Right renal cortex interstitium (tissue), 3 donors: ENCODE results near the gene TRPM7. TPM values are rescaled to one million over a fixed set of nuclear protein-coding genes. Genes with fewer than 3 reads are reported as not detected.
"Not testable (repeated sequence)": the region's sequence is repeated elsewhere in the genome, so short reads cannot be mapped to it uniquely, and the experiment has no call there.

Experiments used
- DNase-seq, 3 donors: peaks; one replicate each; pipeline ENCODE4 v3.0.0-alpha.2; 2013; ENCODE audit warnings: low read depth in 3 of 3, low spot score in 2 of 3
- polyA plus RNA-seq, 3 donors: library from polyadenylated mRNA; unstranded; fragments of 120-200 nt; gene quantifications; one replicate each; pipeline ENCODE4 v1.2.1, GENCODE V29; 2013; ENCODE audit not compliant: insufficient read length in 3 of 3

The TRPM7 gene
- polyA plus RNA-seq, 3 donors, result 45.9 to 50.1 (median 48.5) TPM

DNA sequence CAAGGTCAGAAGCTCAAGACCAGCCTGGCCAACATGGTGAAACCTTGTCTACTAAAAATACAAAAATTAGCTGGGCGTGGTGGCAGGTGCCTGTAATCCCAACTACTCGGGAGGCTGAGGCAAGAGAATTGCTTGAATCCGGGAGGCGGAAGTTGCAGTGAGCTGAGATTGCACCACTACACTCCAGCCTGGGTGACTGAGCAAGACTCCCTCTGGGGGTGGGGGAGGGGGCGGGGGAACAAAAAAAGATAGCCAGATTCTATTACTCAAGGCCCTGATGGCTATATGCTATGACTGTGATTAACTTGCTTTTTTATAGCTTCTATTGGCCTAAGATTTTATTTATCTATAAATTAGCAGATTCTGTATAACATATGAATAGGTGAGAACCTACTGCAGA, 112.8 kb downstream of the TRPM7 start:
- DNase-seq, result not testable (repeated sequence)

DNA sequence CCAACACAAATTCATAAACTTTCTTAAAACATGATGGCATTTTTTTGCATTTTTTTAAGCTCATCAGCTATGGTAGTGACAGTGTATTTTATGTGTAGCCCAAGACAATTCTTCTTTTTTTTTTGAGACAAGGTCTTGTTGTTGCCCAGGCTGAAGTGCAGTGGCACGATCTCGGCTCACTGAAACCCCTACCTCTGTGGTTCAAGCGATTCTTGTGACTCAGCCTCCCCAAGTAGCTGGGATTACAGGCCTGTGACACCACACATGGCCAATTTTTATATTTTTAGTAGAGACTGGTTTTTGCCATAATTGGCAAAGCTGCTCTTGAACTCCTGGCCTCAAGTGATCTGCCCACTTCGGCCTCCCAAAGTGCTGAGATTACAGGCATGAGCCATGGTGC, 122.8 kb downstream of the TRPM7 start:
- DNase-seq, result no peak

DNA sequence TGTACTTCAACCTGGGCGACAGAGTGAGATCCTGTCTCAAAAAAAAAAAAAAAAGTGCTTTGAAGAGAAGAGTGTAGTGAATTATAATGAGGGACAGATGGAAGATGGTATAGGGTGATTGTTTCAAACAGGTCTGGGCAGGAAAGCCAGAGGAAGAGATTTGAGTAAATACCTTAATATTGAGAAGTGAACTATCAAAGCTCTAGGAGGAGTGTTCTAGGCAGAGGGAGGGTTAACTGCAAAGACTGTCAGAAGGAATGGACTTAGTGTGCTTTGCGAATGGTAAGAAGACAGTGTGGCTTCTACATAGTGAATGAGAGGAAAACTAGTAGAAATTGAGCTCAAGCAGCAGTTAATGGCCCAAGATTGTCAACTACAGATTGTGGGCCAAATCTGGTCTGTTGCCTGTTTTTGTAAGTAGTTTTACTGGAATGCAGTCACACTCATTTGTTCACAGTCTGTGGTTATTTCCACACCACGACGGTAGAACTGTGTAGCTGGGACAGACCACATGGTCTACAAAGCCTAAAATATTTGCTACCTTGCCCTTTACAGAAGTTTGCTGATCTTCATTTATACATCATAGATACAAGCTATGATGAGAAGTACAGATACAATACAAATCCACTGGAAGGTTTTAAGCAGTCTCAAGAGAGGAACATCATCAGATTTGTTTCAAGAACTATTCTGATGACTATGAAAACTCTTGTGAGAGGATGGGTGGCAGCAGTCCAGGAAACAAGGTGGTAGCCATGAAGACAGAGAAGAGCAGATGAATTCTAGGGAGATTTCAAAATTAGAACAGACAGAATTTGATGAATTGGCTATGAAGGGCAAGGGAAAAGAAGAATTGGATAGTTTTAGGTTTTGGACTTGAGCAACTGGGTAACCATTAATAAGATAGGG, 123.6 kb downstream of the TRPM7 start:
- DNase-seq, result no peak

DNA sequence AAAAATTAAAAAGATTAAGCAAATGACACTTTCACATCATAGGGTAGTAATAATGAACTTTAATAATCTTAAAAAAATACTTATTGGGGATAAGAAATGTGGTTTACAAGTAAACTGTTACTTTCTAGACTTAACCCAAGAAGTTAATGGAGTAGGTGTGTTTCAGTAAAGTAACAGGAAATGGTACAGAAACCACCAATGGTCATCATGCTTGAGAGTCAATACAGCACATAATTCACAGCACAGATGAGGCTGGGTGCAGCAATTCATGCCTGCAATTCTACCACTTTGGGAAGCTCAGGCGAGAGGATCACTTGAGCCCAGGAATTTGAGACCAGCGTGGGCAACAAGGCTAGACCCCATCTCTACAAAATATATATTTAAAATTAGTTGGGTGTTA, 128.6 kb downstream of the TRPM7 start:
- DNase-seq, result no peak

DNA sequence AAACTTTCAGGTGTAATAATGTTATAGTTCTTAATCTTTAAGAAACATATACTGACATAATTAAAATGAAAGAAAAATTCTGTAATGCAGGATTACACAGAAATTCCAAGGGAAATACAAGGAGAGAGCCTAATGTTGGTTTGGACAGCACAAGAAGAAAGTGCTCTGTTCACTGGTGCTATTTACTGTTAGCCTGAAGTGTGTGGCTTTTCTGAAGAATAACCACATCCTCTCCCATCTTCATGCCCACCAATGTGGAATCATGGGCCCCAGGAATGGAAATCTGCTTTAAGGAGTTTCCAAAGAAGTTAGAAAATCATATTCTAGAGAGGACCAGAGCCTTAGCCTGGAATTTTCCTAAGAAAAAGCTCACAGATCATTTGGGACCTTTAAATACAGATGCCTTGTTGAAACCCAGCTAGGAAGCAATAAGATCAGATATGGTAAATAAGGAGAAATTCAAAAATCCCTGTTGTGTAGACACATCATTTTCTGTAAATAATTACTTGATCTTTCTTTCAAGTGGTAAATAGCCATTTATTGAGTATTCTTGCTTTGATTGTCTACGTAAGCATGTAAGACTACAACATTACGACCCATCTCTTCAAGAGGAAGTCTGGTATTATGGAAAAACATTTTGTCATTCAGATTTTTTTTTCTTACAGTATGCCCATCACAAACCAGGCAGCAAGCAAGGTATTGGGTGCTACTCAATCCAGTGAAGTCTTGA, 129.8 kb downstream of the TRPM7 start:
- DNase-seq, result no peak

DNA sequence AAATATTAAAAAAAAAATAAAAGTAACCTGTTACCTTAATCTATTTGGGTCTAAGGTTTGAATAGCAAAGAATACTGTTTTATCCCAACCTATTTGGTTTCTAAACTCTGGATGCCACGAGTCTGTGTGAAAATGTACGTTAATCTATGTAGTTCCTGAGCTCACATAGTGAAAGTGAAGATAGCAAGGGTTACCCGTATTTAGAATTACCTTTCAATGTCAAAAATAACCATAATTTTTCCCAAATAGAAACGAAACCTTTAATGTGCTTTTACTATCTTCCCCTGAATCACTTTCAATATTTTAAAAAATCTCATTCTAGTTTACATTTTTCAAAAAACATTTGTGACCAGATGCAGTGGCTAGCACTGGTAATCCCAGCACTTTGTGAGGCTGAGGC, 134.4 kb downstream of the TRPM7 start:
- no peak for DNase-seq

DNA sequence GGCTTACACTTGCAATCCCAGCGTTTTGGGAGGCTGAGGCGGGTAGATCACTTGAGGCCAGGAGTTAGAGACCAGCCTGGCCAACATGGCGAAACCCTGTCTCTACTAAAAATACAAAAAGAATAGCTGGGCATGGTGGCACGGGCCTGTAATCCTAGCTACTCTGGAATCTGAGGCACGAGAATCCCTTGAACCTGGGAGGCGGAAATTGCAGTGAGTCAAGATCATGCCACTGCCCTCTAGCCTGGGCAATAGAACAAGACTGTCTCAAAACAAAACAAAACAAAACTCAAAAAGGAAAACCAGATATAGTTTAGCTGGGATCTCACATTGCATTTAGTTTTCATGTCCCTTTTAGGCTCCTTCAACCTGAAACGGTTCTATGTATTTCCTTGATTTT, 137.3 kb downstream of the TRPM7 start:
- no peak for DNase-seq

DNA sequence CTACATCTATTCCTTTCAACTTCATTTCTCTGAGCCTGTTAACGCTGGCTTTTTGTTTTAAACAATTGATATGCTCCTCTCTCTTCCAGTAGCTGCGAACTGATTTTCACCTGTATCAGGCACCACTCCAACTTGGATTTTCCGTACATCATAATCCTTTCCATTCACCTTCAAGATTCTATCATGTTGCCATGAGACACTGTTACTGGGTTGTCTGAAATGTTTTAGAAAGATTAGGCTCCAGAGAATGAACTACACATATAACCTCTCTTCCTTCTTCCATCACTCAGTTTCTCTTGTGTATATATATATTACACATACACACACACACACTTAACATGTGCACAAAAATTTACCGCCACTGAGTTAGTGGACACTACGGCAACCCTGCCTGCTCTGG, 140.0 kb downstream of the TRPM7 start, which contains the start of gene USP50:
Gene USP50 (minus strand): TSS at position 101 of the 400 bp plus-strand sequence. CDS start 141 bp downstream, outside the sequence.
- no peak for DNase-seq

DNA sequence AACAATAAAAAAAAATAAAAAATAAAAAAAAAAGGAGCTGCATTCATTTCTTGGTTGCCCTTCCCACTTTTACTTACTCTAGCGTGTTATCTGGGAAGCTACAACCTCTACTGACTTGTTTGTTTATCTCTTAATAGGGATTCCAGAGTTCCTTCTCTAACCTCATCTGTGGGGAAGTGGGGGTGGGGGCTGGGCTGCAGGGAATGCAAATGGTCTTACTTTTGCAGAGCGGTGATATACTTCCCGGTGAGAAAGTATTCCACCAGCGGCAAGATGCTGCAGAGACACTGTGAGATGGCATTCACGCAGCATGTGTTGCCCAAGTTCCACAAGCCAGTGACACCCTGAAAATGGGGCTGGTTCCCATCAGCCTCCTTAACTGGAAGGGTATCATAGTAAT, 142.2 kb downstream of the TRPM7 start:
- no peak for DNase-seq

DNA sequence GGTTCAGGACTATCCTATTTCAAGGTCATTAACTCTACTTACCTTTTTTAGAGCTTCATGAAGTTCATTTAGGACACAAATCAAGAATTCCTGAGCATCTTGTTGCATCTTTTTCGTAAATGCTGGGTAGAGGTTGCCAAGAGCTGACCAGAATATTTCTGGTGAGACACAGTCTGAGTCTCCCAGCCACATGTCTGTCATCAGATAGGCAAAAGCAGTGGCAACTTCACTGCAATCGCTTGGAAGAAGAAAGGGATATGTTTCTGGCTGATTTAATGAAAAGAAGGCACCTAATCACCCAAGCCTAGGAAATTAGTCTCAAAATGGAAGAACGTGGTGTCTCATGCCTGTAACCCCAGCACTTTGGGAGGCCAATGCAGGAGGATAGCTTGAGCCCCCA, 143.0 kb downstream of the TRPM7 start:
- DNase-seq, result no peak

DNA sequence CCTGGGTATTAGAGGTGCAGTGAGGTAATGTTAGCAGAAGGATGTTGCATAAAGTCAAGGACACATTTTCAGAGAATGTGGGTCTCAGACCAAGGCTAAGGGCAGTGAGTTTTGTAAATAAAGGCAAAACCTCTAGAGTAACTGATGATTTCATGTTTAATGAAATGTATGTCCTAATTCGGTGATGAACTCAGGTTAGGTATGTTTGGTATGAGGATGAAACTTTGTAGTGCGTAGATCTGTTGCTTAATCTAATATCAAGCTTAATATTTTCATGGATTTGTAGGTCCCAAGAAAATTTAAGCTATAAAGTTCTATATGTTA, 143.7 kb downstream of the TRPM7 start:
- no peak for DNase-seq

DNA sequence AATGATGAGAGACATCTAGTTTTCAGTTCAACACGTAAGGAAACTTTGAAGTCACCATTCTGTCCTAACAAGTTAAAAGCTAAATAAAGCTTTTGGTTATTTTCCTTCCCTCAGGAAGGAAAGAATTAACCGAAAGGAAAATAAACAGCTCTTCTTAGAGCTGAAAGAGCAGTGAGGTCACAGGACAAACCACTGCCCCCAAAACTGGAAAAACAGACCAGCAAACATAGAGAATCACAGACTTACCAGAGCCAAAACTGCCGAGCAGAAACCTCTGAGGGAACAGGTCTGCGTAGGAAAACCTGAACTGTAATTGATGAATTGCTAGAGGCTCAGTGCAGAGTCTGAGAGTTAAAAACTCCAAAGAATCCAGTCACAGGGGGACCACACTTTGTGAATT, 154.8 kb downstream of the TRPM7 start:
- no peak for DNase-seq

DNA sequence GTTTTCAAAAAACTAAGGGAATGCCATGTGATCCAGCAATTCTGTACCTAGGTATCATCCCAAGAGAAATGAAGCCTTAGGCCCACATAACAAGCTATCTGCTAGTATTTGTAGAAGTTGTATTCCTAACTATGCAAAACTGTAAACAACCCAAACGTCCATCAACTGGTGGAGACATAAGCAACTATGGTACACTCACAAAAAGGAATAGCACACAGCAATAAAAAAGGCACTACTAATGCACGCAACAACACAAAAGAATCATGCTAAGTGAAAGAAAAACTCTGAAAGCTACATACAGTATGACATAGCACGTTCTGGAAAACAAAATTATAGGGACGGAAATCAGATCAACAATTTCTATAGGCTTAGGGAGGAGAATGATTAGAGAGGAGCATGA, 155.4 kb downstream of the TRPM7 start:
- DNase-seq, result no peak

DNA sequence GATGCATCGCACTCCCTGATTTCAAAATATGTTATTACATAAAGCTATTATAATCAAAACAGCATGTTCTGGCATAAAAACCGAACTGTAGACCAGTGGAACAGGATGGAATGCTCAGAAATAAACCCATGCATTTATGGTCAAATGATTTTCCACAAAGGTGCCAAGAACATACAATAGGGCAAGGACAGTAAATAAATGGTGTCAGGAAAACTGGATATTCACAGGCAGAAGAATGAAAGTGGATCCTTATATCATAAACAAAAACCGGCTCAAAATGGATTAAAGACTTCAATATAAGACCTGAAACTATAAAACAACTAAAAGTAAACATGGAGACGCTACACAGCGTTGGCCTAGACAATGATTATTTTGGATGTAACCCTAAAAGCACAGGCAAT, 162.7 kb downstream of the TRPM7 start:
- DNase-seq, result no peak

DNA sequence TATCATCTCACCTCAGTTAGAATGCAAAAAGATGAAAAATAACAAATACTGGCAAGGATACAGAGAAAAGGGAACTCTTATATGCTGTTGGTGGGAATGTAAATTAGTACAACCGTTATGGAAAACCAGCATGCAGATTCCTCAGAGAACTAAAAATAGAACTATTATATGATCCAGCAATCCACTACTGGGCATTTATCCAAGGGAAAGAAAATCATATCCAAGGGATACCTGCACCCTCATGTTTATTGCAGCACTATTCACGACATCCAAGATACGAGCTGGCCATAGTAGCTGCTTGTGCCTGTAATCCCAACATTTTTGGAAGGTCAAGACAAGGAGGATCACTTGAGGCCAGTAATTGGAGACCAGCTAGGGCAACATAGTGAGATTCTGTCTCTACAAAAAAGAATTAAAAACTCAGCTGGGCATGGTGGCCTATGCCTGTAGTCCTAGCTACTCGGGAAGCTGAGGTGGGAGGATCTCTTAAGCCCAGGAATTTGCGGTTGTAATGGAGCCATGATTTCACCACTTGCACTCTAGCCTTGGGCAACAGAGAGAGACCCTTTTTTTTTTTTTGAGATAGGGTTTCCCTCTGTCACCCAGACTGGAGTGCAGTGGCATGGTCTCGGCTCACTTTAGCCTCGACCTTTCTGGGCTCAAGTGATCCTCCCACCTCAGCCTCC, 166.7 kb downstream of the TRPM7 start:
- DNase-seq, result no peak

DNA sequence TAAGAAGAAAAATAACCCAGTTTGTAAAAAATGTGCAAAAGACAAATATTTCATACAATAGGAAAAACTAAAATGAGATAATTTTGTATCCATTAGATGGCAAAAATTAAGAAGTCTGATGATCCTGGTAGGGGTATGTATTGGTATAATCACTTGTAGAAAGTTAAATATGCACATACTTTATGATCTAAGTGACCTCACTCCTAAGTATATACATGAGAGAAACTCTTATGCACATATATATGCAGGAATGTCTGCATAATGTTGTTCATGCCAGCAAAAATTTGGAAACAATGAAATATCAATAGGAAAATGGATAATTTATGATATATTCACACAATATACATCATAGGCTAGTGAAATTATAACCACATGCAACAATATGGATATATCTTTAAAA, 173.6 kb downstream of the TRPM7 start:
- DNase-seq, result no peak

Other genes with a start within 250 kb of the TRPM7 start
- gene USP50, start 140.1 kb downstream of the TRPM7 start, polyA plus RNA-seq, result 1 to 10 TPM in 2 of 3 donors, under 1 TPM in 1; 0.85 to 1.5 (median 1.4) TPM
- gene SPPL2A, start 78.9 kb upstream of the TRPM7 start, polyA plus RNA-seq, result 100 to 1,000 TPM; 108 to 132 (median 108) TPM
- 1 to 10 TPM; 8.3 to 9.8 (median 8.5) TPM for gene AP4E1, start 221.9 kb upstream of the TRPM7 start, polyA plus RNA-seq